ENCODE results near the gene IDS. TPM values are rescaled to one million over a fixed set of nuclear protein-coding genes. Genes with fewer than 3 reads are reported as not detected.

Gene IDS
- total and polyA plus RNA-seq, 3 donors from 2014 or later: 25.3 to 38.4 (median 30.2) TPM

DNA sequence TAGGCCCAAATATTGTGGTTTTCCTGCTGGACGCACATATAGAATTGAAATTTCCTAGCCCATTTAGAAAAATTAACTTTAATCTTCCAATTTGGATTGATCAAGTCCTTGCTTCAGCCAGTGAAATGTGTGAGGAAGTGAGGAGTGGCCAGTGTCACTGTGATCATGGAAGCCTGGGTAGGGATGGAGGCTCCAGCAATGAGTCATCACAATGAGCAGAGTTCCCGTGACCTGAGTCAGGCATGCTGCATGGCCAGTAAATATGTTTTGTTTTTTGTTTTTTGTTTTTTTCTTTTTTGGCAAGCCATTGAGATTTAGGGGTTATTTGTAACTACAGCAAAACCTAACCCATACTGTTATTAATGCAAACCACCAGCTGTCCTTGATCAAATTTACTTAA, 52.1 kb downstream of the IDS start:
- Histone ChIP-seq H3K27ac (no peak overlapping the region), H3K36me3 (ENCODE audit: low read depth, missing control alignments) (no peaks in the 10 kb centered on the region), H3K4me1 (no peaks in the 10 kb centered on the region), H3K9me3 (no peaks in the 10 kb centered on the region), H3K4me3 (no peak overlapping the region), H3K27me3 (no peaks in the 10 kb centered on the region)
- intact Hi-C loops (cut with DNase I; ENCODE audit: low total_unique reads): no loop called here
- DNase-seq: no peak
- no peak for TF ChIP-seq POLR2A (IDR thresholded peaks at IDR 0.05)
- TF ChIP-seq, protein P1, sequence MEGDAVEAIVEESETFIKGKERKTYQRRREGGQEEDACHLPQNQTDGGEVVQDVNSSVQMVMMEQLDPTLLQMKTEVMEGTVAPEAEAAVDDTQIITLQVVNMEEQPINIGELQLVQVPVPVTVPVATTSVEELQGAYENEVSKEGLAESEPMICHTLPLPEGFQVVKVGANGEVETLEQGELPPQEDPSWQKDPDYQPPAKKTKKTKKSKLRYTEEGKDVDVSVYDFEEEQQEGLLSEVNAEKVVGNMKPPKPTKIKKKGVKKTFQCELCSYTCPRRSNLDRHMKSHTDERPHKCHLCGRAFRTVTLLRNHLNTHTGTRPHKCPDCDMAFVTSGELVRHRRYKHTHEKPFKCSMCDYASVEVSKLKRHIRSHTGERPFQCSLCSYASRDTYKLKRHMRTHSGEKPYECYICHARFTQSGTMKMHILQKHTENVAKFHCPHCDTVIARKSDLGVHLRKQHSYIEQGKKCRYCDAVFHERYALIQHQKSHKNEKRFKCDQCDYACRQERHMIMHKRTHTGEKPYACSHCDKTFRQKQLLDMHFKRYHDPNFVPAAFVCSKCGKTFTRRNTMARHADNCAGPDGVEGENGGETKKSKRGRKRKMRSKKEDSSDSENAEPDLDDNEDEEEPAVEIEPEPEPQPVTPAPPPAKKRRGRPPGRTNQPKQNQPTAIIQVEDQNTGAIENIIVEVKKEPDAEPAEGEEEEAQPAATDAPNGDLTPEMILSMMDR (IDR thresholded peaks at IDR 0.05): no peak
- WGBS, 2 donors: 93 to 95% methylated on average over 2 of the region's 2 CpGs

DNA sequence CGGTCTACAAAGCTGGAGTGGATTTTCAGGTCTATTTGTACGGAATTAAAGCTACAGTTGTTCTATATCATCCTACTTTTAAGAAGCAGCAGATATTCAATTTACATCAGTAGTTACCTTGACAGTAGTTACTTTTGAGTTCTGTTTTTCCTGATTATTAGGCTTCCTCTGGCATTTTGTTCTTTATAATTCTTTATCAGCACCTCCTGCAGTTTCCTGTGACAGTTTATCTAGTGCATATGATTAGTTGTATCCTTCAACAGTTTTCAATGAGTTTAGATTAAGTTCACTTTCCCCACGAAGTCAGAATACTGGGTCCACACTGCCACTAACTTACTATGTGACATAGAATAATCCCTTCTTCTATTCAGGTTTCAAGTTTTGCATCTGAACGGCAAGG, 71.7 kb downstream of the IDS start:
- WGBS, 2 donors: 47 to 65% methylated on average over 4 of the region's 4 CpGs
- H3K27ac ChIP-seq: no peak overlapping the region
- H3K9me3 ChIP-seq: no peaks in the 10 kb centered on the region
- no peak for DNase-seq
- H3K27me3 ChIP-seq: no peaks in the 10 kb centered on the region
- no peaks in the 10 kb centered on the region for H3K36me3 ChIP-seq (ENCODE audit: low read depth, missing control alignments)
- TF ChIP-seq, protein P1 (IDR thresholded peaks at IDR 0.05): no peak
- no peak for TF ChIP-seq POLR2A (IDR thresholded peaks at IDR 0.05)
- H3K4me1 ChIP-seq: no peaks in the 10 kb centered on the region
- intact Hi-C loops (cut with DNase I; ENCODE audit: low total_unique reads): no loop called here
- H3K4me3 ChIP-seq: no peak overlapping the region

DNA sequence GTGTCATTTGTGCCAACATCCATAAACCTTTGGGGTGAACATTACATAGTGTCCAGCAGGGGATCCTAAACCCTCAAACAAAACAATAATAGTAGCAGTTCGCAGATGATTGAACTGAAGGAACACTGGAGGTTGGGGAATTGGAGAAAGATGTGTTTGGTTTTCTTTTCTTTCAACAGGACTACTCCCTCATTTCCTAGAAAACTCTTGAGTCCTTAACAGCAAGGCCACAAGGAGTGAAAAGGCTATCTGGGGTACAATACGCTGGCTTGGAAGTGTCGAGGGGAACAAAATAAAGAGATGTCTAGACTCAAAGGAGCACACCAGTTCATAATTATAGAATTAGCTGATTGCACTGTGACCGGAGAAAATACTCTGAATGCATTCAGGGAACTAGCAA, 72.1 kb downstream of the IDS start:
- Histone ChIP-seq H3K4me3 (no peak overlapping the region), H3K4me1 (no peaks in the 10 kb centered on the region), H3K27ac (no peak overlapping the region), H3K27me3 (no peaks in the 10 kb centered on the region), H3K9me3 (no peaks in the 10 kb centered on the region), H3K36me3 (ENCODE audit: low read depth, missing control alignments) (no peaks in the 10 kb centered on the region)
- DNase-seq: no peak
- no peak for TF ChIP-seq POLR2A (IDR thresholded peaks at IDR 0.05)
- TF ChIP-seq, protein P1 (IDR thresholded peaks at IDR 0.05): no peak
- intact Hi-C loops (cut with DNase I; ENCODE audit: low total_unique reads): no loop called here
- WGBS, 2 donors: 50 to 82% methylated on average over 4 of the region's 4 CpGs

Other genes starting within 250 kb of the IDS start
- gene EOLA1, start 35.7 kb upstream of the IDS start, total RNA-seq: 10 to 100 TPM; 10.6 to 12.0 TPM
- 13.4 TPM for gene EOLA1, start 35.7 kb upstream of the IDS start, polyA plus RNA-seq (ENCODE audit: insufficient read depth, low read depth, low replicate concordance)
- 1 to 10 TPM; 5.6 to 8.7 TPM for gene HSFX3, start 44.6 kb upstream of the IDS start, total RNA-seq
- 16.6 TPM for gene HSFX3, start 44.6 kb upstream of the IDS start, polyA plus RNA-seq (ENCODE audit: insufficient read depth, low read depth, low replicate concordance)
- 10 to 100 TPM; 18.6 to 24.6 TPM for gene MAGEA9B, start 82.2 kb upstream of the IDS start, total RNA-seq
- 11.0 TPM for gene MAGEA9B, start 82.2 kb upstream of the IDS start, polyA plus RNA-seq (ENCODE audit: insufficient read depth, low read depth, low replicate concordance)
- 1 to 10 TPM; 4.8 to 5.6 TPM for gene HSFX2, start 90.0 kb upstream of the IDS start, total RNA-seq
- 11.8 TPM for gene HSFX2, start 90.0 kb upstream of the IDS start, polyA plus RNA-seq (ENCODE audit: insufficient read depth, low read depth, low replicate concordance)
- 10 to 100 TPM; 64.3 to 66.0 TPM for gene TMEM185A, start 126.5 kb upstream of the IDS start, total RNA-seq
- gene TMEM185A, start 126.5 kb upstream of the IDS start, polyA plus RNA-seq (ENCODE audit: insufficient read depth, low read depth, low replicate concordance): 48.7 TPM
- 1 to 10 TPM; 6.8 to 9.8 TPM for gene MAGEA11, start 206.8 kb upstream of the IDS start, total RNA-seq
- gene MAGEA11, start 206.8 kb upstream of the IDS start, polyA plus RNA-seq (ENCODE audit: insufficient read depth, low read depth, low replicate concordance): 9.4 TPM

All from testis (tissue), 3 donors.